Measurements from ENCODE around the gene JPT1. TPM values are rescaled to one million over a fixed set of nuclear protein-coding genes. Genes with fewer than 3 reads are reported as not detected.

Gene JPT1
- total and polyA plus RNA-seq, 2 experiments from 2014 or later: 278 to 903 TPM

- DNase-seq (ENCODE audit: low spot score): no peak
- no peaks in the 10 kb centered on the region for H3K4me1 ChIP-seq (ENCODE audit: insufficient read depth)
- H3K79me2 ChIP-seq (replicated peaks; ENCODE audit: insufficient read depth): no peaks in the 10 kb centered on the region
- H3K4me2 ChIP-seq: no peak overlapping the region
- Mint-ChIP-seq H3K27ac (no peak overlapping the region), H3K27me3 (ENCODE audit: insufficient read depth, low read depth, poor library complexity) (peaks cover 9% of the 10 kb centered on the region), H3K9me3 (no peaks in the 10 kb centered on the region; the same call in 2 of the 3 replicates), H3K4me3 (no peak overlapping the region), H3K36me3 (ENCODE audit: low read depth) (peaks cover 13% of the 10 kb centered on the region), H3K4me1 (peaks cover 6% of the 10 kb centered on the region)
- ATAC-seq: no peak
- no peak overlapping the region for H3K4me3 ChIP-seq
- H3K27me3 ChIP-seq (ENCODE audit: insufficient read depth): no peaks in the 10 kb centered on the region
- H3K36me3 ChIP-seq (ENCODE audit: insufficient read depth): no peaks in the 10 kb centered on the region
- peaks cover 15% of the 10 kb centered on the region for H3F3A ChIP-seq (replicated peaks; ENCODE audit: low read depth)
- H3K9me2 ChIP-seq (ENCODE audit: insufficient read depth): 0 out of 2 replicates have a peak, but pooled peaks cover 4% of the 10 kb centered on the region
- TF ChIP-seq CTCF (conservative IDR thresholded peaks at IDR 0.05; ENCODE audit: low read depth in 2 of 2) (peak in 1 of 2 experiments; percentile 30; a peak in 2 of 4 replicates), CREB1 (CRISPR knock-in tag; IDR thresholded peaks at IDR 0.05; ENCODE audit: low read depth) (no peak)
- H4K20me1 ChIP-seq (replicated peaks; ENCODE audit: insufficient read depth): no peaks in the 10 kb centered on the region; the same call in 1 of the 2 replicates
- H2AFZ ChIP-seq: no peak overlapping the region
- no peak overlapping the region for H3K27ac ChIP-seq (ENCODE audit: low read depth)
Measured at GRCh38 chr17:75124041-75124818, 30.1 kb downstream of the JPT1 start.

- Histone ChIP-seq H3K4me1 (ENCODE audit: insufficient read depth) (peaks cover 3% of the 10 kb centered on the region; the same call in 1 of the 2 replicates), H4K20me1 (replicated peaks; ENCODE audit: insufficient read depth) (no peaks in the 10 kb centered on the region; the same call in 1 of the 2 replicates), H3K4me2 (no peak overlapping the region), H3F3A (replicated peaks; ENCODE audit: low read depth) (0 out of 2 replicates have a peak, but pooled peaks cover 11% of the 10 kb centered on the region), H3K4me3 (no peak overlapping the region), H2AFZ (no peak overlapping the region), H3K36me3 (ENCODE audit: insufficient read depth) (no peaks in the 10 kb centered on the region), H3K79me2 (replicated peaks; ENCODE audit: insufficient read depth) (0 out of 2 replicates have a peak, but pooled peaks cover 4% of the 10 kb centered on the region), H3K27ac (ENCODE audit: low read depth) (no peak overlapping the region), H3K27me3 (ENCODE audit: insufficient read depth) (no peaks in the 10 kb centered on the region), H3K9me2 (ENCODE audit: insufficient read depth) (no peaks in the 10 kb centered on the region)
- no peak for DNase-seq (ENCODE audit: low spot score)
- Mint-ChIP-seq H3K36me3 (ENCODE audit: low read depth) (peaks cover 16% of the 10 kb centered on the region), H3K4me3 (no peak overlapping the region), H3K27ac (no peak overlapping the region), H3K9me3 (no peaks in the 10 kb centered on the region), H3K4me1 (peaks cover 10% of the 10 kb centered on the region), H3K27me3 (ENCODE audit: insufficient read depth, low read depth, poor library complexity) (peaks cover 5% of the 10 kb centered on the region)
- ATAC-seq: no peak
- TF ChIP-seq EZH2 (IDR thresholded peaks at IDR 0.05; ENCODE audit: low read depth, unreplicated experiment): no peak
- no peak for TF ChIP-seq JUNB (IDR thresholded peaks at IDR 0.05; ENCODE audit: unreplicated experiment)
- TF ChIP-seq EZH2phosphoT487 (IDR thresholded peaks at IDR 0.05; ENCODE audit: unreplicated experiment): no peak
- TF ChIP-seq ZNF114 (CRISPR knock-in tag; IDR thresholded peaks at IDR 0.05): no peak
- no peak for TF ChIP-seq REST (IDR thresholded peaks at IDR 0.05; ENCODE audit: unreplicated experiment)
- no peak for TF ChIP-seq NANOG (IDR thresholded peaks at IDR 0.05; ENCODE audit: borderline replicate concordance)
- TF ChIP-seq ETS1 (IDR thresholded peaks at IDR 0.05): no peak
- TF ChIP-seq STAT1 (IDR thresholded peaks at IDR 0.05; ENCODE audit: unreplicated experiment): no peak
- TF ChIP-seq ZNF331 (CRISPR knock-in tag; IDR thresholded peaks at IDR 0.05; ENCODE audit: low read depth): no peak
Measured at GRCh38 chr17:75118307-75118706, 36.0 kb downstream of the JPT1 start.
